Vagina (tissue), 2 donors: Measurements from ENCODE around the gene G2E3. TPM values are rescaled to one million over a fixed set of nuclear protein-coding genes. Genes with fewer than 3 reads are reported as not detected.

Experiments
- DNase-seq, 2 donors: peaks; one replicate each; pipeline ENCODE4 v3.0.0-alpha.2; 2017; ENCODE audit errors: extremely low spot score in 2 of 2
- H3K27ac ChIP-seq: fragments of 200-600 bp; sonication (generic); one replicate; pipeline ENCODE4 v1.5.1; 2019
- H3K27me3 ChIP-seq: fragments of 200-600 bp; sonication (generic); one replicate; pipeline ENCODE4 v1.5.1; 2019
- H3K36me3 ChIP-seq, 2 donors: fragments of 200-600 bp; sonication (generic); one replicate each; pipeline ENCODE4 v1.5.1; 2017 to 2019
- H3K4me1 ChIP-seq: fragments of 200-600 bp; sonication (generic); one replicate; pipeline ENCODE4 v1.5.1; 2019
- H3K4me3 ChIP-seq, 2 donors: fragments of 200-600 bp; sonication (generic); 1 replicate in 1 of 2; 2 replicates in 1 of 2; pipeline ENCODE4 v1.5.1; 2016 to 2019
- H3K9me3 ChIP-seq: fragments of 200-600 bp; sonication (generic); one replicate; pipeline ENCODE4 v1.5.1; 2019
- CTCF ChIP-seq, 3 experiments: fragments of 450-650 bp in 2 of 3; fragments of 200-600 bp in 1 of 3; sonication (generic) in 1 of 3; IDR thresholded peaks; one replicate each; pipeline ENCODE4 v1.5.1; 2017 to 2019; ENCODE audit warnings: antibody characterized with exemption in 3 of 3, mild to moderate bottlenecking in 2 of 3, moderate library complexity in 2 of 3
- POLR2A ChIP-seq, 2 donors: fragments of 450-650 bp; IDR thresholded peaks; one replicate each; pipeline ENCODE4 v1.6.1; 2017; ENCODE audit warnings: antibody characterized with exemption in 2 of 2, mild to moderate bottlenecking in 2 of 2, moderate library complexity in 2 of 2
- POLR2AphosphoS5 ChIP-seq, 2 donors: sonication (generic); formaldehyde crosslinking; IDR thresholded peaks; one replicate each; pipeline ENCODE4 v1.9.0; 2017; ENCODE audit warnings: antibody characterized with exemption in 2 of 2, mild to moderate bottlenecking in 2 of 2, low read depth in 1 of 2; ENCODE audit not compliant: insufficient read depth in 1 of 2
- intact Hi-C: fragments of 100-400 bp; cut with DNase I; formaldehyde crosslinking; loops from one replicate; pipeline ENCODE4 v1.15.1; 2023
- total RNA-seq: library from RNA; depleted of rRNA; stranded (reverse); fragments of >200 nt; gene quantifications from one replicate; pipeline ENCODE4 v1.2.3, GENCODE V29; 2016

G2E3 gene
- total RNA-seq, 1 donor from 2014 or later, result 7.4 TPM

GRCh38 chr14:30580616-30581282 lies 21.8 kb downstream of the G2E3 start:
- no peak for DNase-seq
- Histone ChIP-seq H3K9me3 (no peaks in the 10 kb centered on the region), H3K27me3 (no peaks in the 10 kb centered on the region), H3K27ac (no peak overlapping the region), H3K36me3 (no peaks in the 10 kb centered on the region), H3K4me3 (no peak overlapping the region), H3K4me1 (peaks cover 9% of the 10 kb centered on the region)
- TF ChIP-seq CTCF (IDR thresholded peaks at IDR 0.05) (no peak), POLR2AphosphoS5 (IDR thresholded peaks at IDR 0.05; ENCODE audit: insufficient read depth in 1 of 2, low read depth in 1 of 2) (no peak), POLR2A (IDR thresholded peaks at IDR 0.05) (no peak)
- intact Hi-C loops, result no loop called here

- Histone ChIP-seq H3K27me3 (no peaks in the 10 kb centered on the region), H3K9me3 (no peaks in the 10 kb centered on the region), H3K36me3 (no peaks in the 10 kb centered on the region), H3K4me3 (no peak overlapping the region), H3K4me1 (peaks cover 9% of the 10 kb centered on the region), H3K27ac (no peak overlapping the region)
- TF ChIP-seq POLR2A (IDR thresholded peaks at IDR 0.05), result no peak
- no peak for TF ChIP-seq CTCF (IDR thresholded peaks at IDR 0.05)
- TF ChIP-seq POLR2AphosphoS5 (IDR thresholded peaks at IDR 0.05; ENCODE audit: insufficient read depth in 1 of 2, low read depth in 1 of 2), result no peak
- no peak for DNase-seq
- intact Hi-C loops, result no loop called here
These were observed 22.3 kb downstream of the G2E3 start for GRCh38 chr14:30581283-30581625.

- peaks cover 5% of the 10 kb centered on the region for H3K4me1 ChIP-seq
- no peak for DNase-seq
- H3K27ac ChIP-seq, result no peak overlapping the region
- no peaks in the 10 kb centered on the region for H3K27me3 ChIP-seq
- intact Hi-C loops, result no loop called here
- no peaks in the 10 kb centered on the region for H3K36me3 ChIP-seq
- no peaks in the 10 kb centered on the region for H3K9me3 ChIP-seq
- no peak overlapping the region for H3K4me3 ChIP-seq
- TF ChIP-seq CTCF (IDR thresholded peaks at IDR 0.05) (no peak), POLR2A (IDR thresholded peaks at IDR 0.05) (no peak), POLR2AphosphoS5 (IDR thresholded peaks at IDR 0.05; ENCODE audit: insufficient read depth in 1 of 2, low read depth in 1 of 2) (no peak)
These were observed 23.4 kb downstream of the G2E3 start for GRCh38 chr14:30582376-30582775.

GRCh38 chr14:30584058-30584630 lies 25.2 kb downstream of the G2E3 start:
- TF ChIP-seq CTCF (IDR thresholded peaks at IDR 0.05) (no peak), POLR2A (IDR thresholded peaks at IDR 0.05) (no peak), POLR2AphosphoS5 (IDR thresholded peaks at IDR 0.05; ENCODE audit: insufficient read depth in 1 of 2, low read depth in 1 of 2) (no peak)
- H3K27ac ChIP-seq, result no peak overlapping the region
- H3K4me1 ChIP-seq, result no peaks in the 10 kb centered on the region
- H3K36me3 ChIP-seq, result no peaks in the 10 kb centered on the region
- H3K9me3 ChIP-seq, result no peaks in the 10 kb centered on the region
- DNase-seq, result no peak
- H3K27me3 ChIP-seq, result no peaks in the 10 kb centered on the region
- H3K4me3 ChIP-seq, result no peak overlapping the region
- intact Hi-C loops, result no loop called here

- no peak for TF ChIP-seq CTCF (IDR thresholded peaks at IDR 0.05)
- TF ChIP-seq POLR2AphosphoS5 (IDR thresholded peaks at IDR 0.05; ENCODE audit: insufficient read depth in 1 of 2, low read depth in 1 of 2), result no peak
- no peak for TF ChIP-seq POLR2A (IDR thresholded peaks at IDR 0.05)
- intact Hi-C loops, result no loop called here
- H3K4me1 ChIP-seq, result no peaks in the 10 kb centered on the region
- no peaks in the 10 kb centered on the region for H3K36me3 ChIP-seq
- H3K9me3 ChIP-seq, result no peaks in the 10 kb centered on the region
- no peak overlapping the region for H3K4me3 ChIP-seq
- no peak for DNase-seq
- H3K27ac ChIP-seq, result no peak overlapping the region
- no peaks in the 10 kb centered on the region for H3K27me3 ChIP-seq
These were observed 26.2 kb downstream of the G2E3 start for GRCh38 chr14:30585204-30585603.
